Measurements from ENCODE around the gene EPHB1.

DNA sequence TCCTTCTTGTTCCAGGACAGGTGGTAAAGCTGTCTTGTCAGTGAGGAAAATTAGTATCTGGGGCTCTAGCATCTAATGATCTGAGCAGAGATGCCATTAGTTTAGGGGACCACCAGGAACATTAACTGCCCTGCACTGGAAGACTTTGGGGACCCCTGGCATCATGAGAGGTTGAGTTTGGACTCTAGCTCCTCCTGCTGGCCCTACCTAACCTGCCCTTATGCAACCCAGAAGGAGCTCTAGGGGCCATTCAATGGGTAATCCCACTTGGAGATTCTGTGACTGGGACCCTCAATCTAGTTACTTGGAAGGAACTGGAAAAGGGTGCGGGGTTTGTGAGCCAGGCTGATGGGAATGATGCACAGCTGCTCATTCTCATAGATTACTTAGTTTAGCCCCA, 451.0 kb downstream of the EPHB1 start:
- TF ChIP-seq EZH2 (IDR thresholded peaks at IDR 0.05; ENCODE audit: insufficient read depth, poor library complexity, severe bottlenecking) (no peak), EZH2phosphoT487 (IDR thresholded peaks at IDR 0.05; ENCODE audit: insufficient read depth, low read depth) (no peak)
